NCI-H2196 (cell line): ENCODE measurements around the gene SRGAP1.

ENCODE experiments used
- DNase-seq: peaks from one replicate; lab custom pipeline; 2025; ENCODE audit not compliant: unreplicated experiment; lab: John Stamatoyannopoulos, UW

SRGAP1 gene

GRCh38 chr12:63904653-63905052 lies 60.2 kb downstream of the SRGAP1 start:
- no peak for DNase-seq

- no peak for DNase-seq
These were observed 61.0 kb downstream of the SRGAP1 start for GRCh38 chr12:63905544-63905943.

GRCh38 chr12:63906876-63907275 lies 62.4 kb downstream of the SRGAP1 start:
- DNase-seq: no peak

GRCh38 chr12:63907561-63907960 lies 63.1 kb downstream of the SRGAP1 start:
- DNase-seq: no peak

GRCh38 chr12:63909746-63910145 lies 65.2 kb downstream of the SRGAP1 start:
- no peak for DNase-seq

GRCh38 chr12:63911341-63911740 lies 66.8 kb downstream of the SRGAP1 start:
- DNase-seq: no peak

- no peak for DNase-seq
These were observed 68.2 kb downstream of the SRGAP1 start for GRCh38 chr12:63912651-63913050.

GRCh38 chr12:63913929-63914328 lies 69.4 kb downstream of the SRGAP1 start:
- no peak for DNase-seq

- DNase-seq: peak; percentile 43
These were observed 70.8 kb downstream of the SRGAP1 start for GRCh38 chr12:63915105-63915800.

- DNase-seq: no peak
These were observed 72.3 kb downstream of the SRGAP1 start for GRCh38 chr12:63916561-63917476.

- no peak for DNase-seq
These were observed 73.0 kb downstream of the SRGAP1 start for GRCh38 chr12:63917477-63917862.

GRCh38 chr12:63917864-63918799 lies 73.6 kb downstream of the SRGAP1 start:
- no peak for DNase-seq

GRCh38 chr12:63918800-63919300 lies 74.3 kb downstream of the SRGAP1 start:
- DNase-seq: no peak

- DNase-seq: no peak
These were observed 75.3 kb downstream of the SRGAP1 start for GRCh38 chr12:63919756-63920155.

- no peak for DNase-seq
These were observed 76.7 kb downstream of the SRGAP1 start for GRCh38 chr12:63921157-63921556.

GRCh38 chr12:63922474-63922873 lies 78.0 kb downstream of the SRGAP1 start:
- DNase-seq: no peak

GRCh38 chr12:63924781-63925180 lies 80.3 kb downstream of the SRGAP1 start:
- no peak for DNase-seq

- no peak for DNase-seq
These were observed 83.0 kb downstream of the SRGAP1 start for GRCh38 chr12:63927511-63927910.

- DNase-seq: no peak
These were observed 83.8 kb downstream of the SRGAP1 start for GRCh38 chr12:63928305-63928704.

GRCh38 chr12:63929426-63929825 lies 84.9 kb downstream of the SRGAP1 start:
- DNase-seq: no peak

- no peak for DNase-seq
These were observed 86.5 kb downstream of the SRGAP1 start for GRCh38 chr12:63930971-63931370.
